Fibroblast of mammary gland (primary cell): ENCODE data around the gene SUSD5.
"Not testable (repeated sequence)": the region's sequence is repeated elsewhere in the genome, so short reads cannot be mapped to it uniquely, and the experiment has no call there.

Experiments
- DNase-seq: peaks from one replicate; pipeline ENCODE4 v3.0.0-alpha.2; 2010; ENCODE audit warnings: low read depth
- H3K4me3 ChIP-seq: 2 replicates; pipeline ENCODE4 v1.5.1; 2011; ENCODE audit warnings: low read depth, mild to moderate bottlenecking, low read length, moderate library complexity; ENCODE audit not compliant: control insufficient read depth
- TF ChIP-seq, protein P1 (sequence below): conservative IDR thresholded peaks from 2 replicates; pipeline ENCODE4 v1.5.1; 2011; ENCODE audit warnings: low read depth, low read length, inconsistent platforms; ENCODE audit not compliant: control insufficient read depth, insufficient read depth

SUSD5 gene

DNA sequence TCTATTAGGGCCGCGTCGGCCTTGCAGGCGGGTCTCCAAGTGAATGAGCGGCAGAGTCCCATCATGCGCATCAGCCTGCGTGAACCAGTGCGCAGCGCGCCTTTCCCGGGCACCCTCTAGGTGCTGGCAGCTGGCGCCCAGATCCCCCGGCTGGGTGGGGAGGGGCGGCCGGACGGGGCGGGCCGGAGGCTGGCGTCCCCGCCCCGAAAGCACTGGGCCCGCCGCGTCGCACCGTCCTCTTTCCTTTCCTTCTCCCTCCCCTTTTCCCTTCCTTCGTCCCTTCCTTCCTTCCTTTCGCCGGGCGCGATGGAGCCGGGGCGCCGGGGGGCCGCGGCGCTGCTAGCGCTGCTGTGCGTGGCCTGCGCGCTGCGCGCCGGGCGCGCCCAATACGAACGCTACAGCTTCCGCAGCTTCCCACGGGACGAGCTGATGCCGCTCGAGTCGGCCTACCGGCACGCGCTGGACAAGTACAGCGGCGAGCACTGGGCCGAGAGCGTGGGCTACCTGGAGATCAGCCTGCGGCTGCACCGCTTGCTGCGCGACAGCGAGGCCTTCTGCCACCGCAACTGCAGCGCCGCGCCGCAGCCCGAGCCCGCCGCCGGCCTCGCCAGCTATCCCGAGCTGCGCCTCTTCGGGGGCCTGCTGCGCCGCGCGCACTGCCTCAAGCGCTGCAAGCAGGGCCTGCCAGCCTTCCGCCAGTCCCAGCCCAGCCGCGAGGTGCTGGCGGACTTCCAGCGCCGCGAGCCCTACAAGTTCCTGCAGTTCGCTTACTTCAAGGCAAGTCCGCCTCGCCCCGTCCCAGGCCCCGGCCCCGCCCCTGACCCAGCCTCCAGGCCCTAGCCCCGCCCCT, 104.6 kb downstream of the SUSD5 start, which contains the start of gene CRTAP:
TSS of gene CRTAP (plus strand) at position 243 of the 850 bp plus-strand sequence. CDS start at position 307, 64 bp downstream.
- peak within 1 kb of the TSS; percentile 58 for H3K4me3 ChIP-seq
- peak; percentile 96 for DNase-seq
- TF ChIP-seq, protein P1, sequence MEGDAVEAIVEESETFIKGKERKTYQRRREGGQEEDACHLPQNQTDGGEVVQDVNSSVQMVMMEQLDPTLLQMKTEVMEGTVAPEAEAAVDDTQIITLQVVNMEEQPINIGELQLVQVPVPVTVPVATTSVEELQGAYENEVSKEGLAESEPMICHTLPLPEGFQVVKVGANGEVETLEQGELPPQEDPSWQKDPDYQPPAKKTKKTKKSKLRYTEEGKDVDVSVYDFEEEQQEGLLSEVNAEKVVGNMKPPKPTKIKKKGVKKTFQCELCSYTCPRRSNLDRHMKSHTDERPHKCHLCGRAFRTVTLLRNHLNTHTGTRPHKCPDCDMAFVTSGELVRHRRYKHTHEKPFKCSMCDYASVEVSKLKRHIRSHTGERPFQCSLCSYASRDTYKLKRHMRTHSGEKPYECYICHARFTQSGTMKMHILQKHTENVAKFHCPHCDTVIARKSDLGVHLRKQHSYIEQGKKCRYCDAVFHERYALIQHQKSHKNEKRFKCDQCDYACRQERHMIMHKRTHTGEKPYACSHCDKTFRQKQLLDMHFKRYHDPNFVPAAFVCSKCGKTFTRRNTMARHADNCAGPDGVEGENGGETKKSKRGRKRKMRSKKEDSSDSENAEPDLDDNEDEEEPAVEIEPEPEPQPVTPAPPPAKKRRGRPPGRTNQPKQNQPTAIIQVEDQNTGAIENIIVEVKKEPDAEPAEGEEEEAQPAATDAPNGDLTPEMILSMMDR, result no peak

DNA sequence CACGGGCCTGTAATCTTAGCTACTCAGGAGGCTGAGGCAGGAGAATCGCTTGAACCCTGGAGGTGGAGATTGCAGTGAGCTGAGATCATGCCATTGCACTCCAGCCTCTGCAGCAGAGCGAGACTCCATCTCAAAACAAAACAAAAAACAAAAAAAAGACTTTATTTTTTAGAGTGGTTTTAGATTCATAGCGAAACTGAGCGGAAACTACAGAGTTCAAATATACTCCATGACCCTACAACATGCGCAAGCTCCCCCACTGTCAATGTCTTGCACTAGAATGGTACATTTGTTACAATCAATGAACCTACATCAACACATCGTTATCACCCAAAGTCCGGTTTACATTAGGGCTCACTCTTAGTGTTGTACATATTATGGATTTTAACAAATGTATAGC, 107.0 kb downstream of the SUSD5 start:
- DNase-seq, result no peak
- H3K4me3 ChIP-seq, result no peak overlapping the region
- TF ChIP-seq, protein P1, result no peak

GRCh38 chr3:33106854-33107253, 111.8 kb downstream of the SUSD5 start:
- H3K4me3 ChIP-seq, DNase-seq: not testable (repeated sequence)

GRCh38 chr3:33105341-33105948, 113.2 kb downstream of the SUSD5 start:
- DNase-seq, result no peak
- TF ChIP-seq, protein P1, result no peak
- H3K4me3 ChIP-seq, result no peak overlapping the region

- no peak for DNase-seq
- TF ChIP-seq, protein P1, result no peak
- H3K4me3 ChIP-seq, result no peak overlapping the region
Measured at GRCh38 chr3:33104803-33105202, 113.8 kb downstream of the SUSD5 start.

- H3K4me3 ChIP-seq, result no peak overlapping the region
- TF ChIP-seq, protein P1, result no peak
Measured at GRCh38 chr3:33103480-33103879, 115.1 kb downstream of the SUSD5 start.

DNA sequence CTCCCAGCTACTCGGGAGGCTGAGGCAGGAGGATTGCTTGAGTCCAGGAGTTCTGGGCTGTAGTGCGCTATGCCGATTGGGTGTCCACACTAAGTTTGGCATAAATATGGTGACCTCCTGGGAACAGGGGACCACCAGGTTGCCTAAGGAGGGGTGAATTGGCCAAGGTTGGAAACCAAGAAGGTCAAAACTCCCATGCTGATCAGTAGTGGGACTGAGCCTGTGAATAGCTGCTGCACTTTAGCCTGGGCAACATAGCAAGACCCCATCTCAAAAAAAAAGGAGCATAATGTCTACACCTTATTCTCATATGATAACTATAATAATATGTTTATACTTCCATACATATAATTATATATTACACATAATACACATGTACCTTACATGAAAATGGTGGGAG, 115.6 kb downstream of the SUSD5 start:
- TF ChIP-seq, protein P1, result no peak
- no peak for DNase-seq
- no peak overlapping the region for H3K4me3 ChIP-seq

More at GRCh38 chr3:33103480-33103879, 115.1 kb downstream of the SUSD5 start:
- no peak for DNase-seq
